ENCODE data around the gene ZAR1. TPM values are rescaled to one million over a fixed set of nuclear protein-coding genes. Genes with fewer than 3 reads are reported as not detected.

ZAR1 gene
- polyA plus RNA-seq, 2 of the 4 experiments (the other 2 are of a cell fraction) = 0.05 TPM; not detected in 1

GRCh38 chr4:48470137-48470536, 19.9 kb upstream of the ZAR1 start:
- DNase-seq (ENCODE audit: low read depth in 1 of 2, low spot score in 1 of 2) (no peak), FAIRE-seq (no peak), ATAC-seq (no peak)
- H3K4me3 ChIP-seq = no peak overlapping the region
- no peak for TF ChIP-seq TFCP2L1 (CRISPR knock-in tag; IDR thresholded peaks at IDR 0.05)
- TF ChIP-seq USF2 (IDR thresholded peaks at IDR 0.05) = no peak
- TF ChIP-seq NR3C1 (IDR thresholded peaks at IDR 0.05) = no peak
- TF ChIP-seq RAD21 (conservative IDR thresholded peaks at IDR 0.05 in 1 of 2, IDR thresholded peaks at IDR 0.05 in 1 of 2) = no peak
- no peak for TF ChIP-seq MYC (IDR thresholded peaks at IDR 0.05; ENCODE audit: borderline replicate concordance, low read length)
- TF ChIP-seq MAX (IDR thresholded peaks at IDR 0.05) = no peak
- no peak for TF ChIP-seq TP53 (CRISPR knock-in tag; IDR thresholded peaks at IDR 0.05)
- TF ChIP-seq KDM1A (IDR thresholded peaks at IDR 0.05; ENCODE audit: low read depth) = no peak
- no peak for TF ChIP-seq CHD2 (IDR thresholded peaks at IDR 0.05; ENCODE audit: low read length, partially characterized antibody)
- TF ChIP-seq POLR2AphosphoS2 (conservative IDR thresholded peaks at IDR 0.05; ENCODE audit: low read length) = no peak
- no peaks in the 10 kb centered on the region for H3K9me3 ChIP-seq
- POLR2A ChIA-PET = no interaction called here
- CTCF ChIA-PET = no interaction called here
- WGBS (ENCODE audit: missing lambda C conversion rate) = 89% methylated on average over 1 of the region's 1 CpG
- no peak overlapping the region for H3K27ac ChIP-seq
- no peak overlapping the region for H3K4me2 ChIP-seq
- no peaks in the 10 kb centered on the region for H3K4me1 ChIP-seq

GRCh38 chr4:48470570-48470969, 19.5 kb upstream of the ZAR1 start:
- CTCF ChIA-PET = no interaction called here
- no peak for ATAC-seq
- WGBS (ENCODE audit: missing lambda C conversion rate) = 0% methylated on average over 2 of the region's 2 CpGs

DNA sequence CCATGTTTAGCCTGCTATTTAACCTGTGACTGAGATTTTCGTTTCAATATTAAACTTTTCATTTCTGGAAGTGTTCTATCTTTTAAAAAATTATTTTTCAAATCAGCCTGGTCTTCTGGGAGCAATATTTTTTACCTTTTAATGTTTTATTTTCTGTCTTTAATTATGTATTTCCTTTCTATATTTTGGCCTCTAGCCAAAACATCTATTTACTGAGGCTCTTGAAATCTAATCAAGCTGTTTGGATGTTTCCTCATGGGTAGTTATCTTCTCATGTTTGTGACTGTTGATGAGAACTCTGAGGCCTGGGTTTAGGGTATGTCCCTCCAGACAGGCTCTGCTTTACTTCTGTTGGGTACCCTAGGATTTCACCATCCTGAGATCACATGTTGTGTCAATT, 17.3 kb upstream of the ZAR1 start:
- TF ChIP-seq KDM5A (IDR thresholded peaks at IDR 0.05) = no peak
- TF ChIP-seq KDM1A (IDR thresholded peaks at IDR 0.05; ENCODE audit: low read depth) = no peak
- no peak for TF ChIP-seq HOXB13 (CRISPR knock-in tag; IDR thresholded peaks at IDR 0.05; ENCODE audit: low read depth)
- no peak for TF ChIP-seq MAFK (IDR thresholded peaks at IDR 0.05; ENCODE audit: partially characterized antibody)
- TF ChIP-seq CHD4 (IDR thresholded peaks at IDR 0.05; ENCODE audit: borderline replicate concordance) = no peak
- no peak for TF ChIP-seq ZNF302 (CRISPR knock-in tag; IDR thresholded peaks at IDR 0.05)
- TF ChIP-seq PHF8 (IDR thresholded peaks at IDR 0.05; ENCODE audit: borderline replicate concordance, low read depth) = no peak
- no peak for TF ChIP-seq TFCP2L1 (CRISPR knock-in tag; IDR thresholded peaks at IDR 0.05)
- no peak for TF ChIP-seq MAZ (IDR thresholded peaks at IDR 0.05; ENCODE audit: borderline replicate concordance, low read depth, low read length)
- TF ChIP-seq USF2 (IDR thresholded peaks at IDR 0.05) = no peak
- no peak for TF ChIP-seq HOXB5 (CRISPR knock-in tag; IDR thresholded peaks at IDR 0.05)

More at GRCh38 chr4:48470570-48470969, 19.5 kb upstream of the ZAR1 start:
- Histone ChIP-seq H3K4me2 (no peak overlapping the region), H3K9me3 (no peaks in the 10 kb centered on the region), H3K27ac (no peak overlapping the region), H3K4me3 (no peak overlapping the region), H3K4me1 (no peaks in the 10 kb centered on the region)
- POLR2A ChIA-PET = no interaction called here
- DNase-seq (ENCODE audit: low read depth in 1 of 2, low spot score in 1 of 2) (no peak), FAIRE-seq (no peak)
- no peak for TF ChIP-seq CEBPB (IDR thresholded peaks at IDR 0.05)
- TF ChIP-seq MAX (IDR thresholded peaks at IDR 0.05) = no peak
- no peak for TF ChIP-seq ZFP36 (IDR thresholded peaks at IDR 0.05; ENCODE audit: borderline replicate concordance, partially characterized antibody)
- no peak for TF ChIP-seq CBX2 (IDR thresholded peaks at IDR 0.05; ENCODE audit: borderline replicate concordance, low read depth)
- no peak for TF ChIP-seq CBX8 (IDR thresholded peaks at IDR 0.05)
- no peak for TF ChIP-seq MAZ (IDR thresholded peaks at IDR 0.05; ENCODE audit: borderline replicate concordance, low read depth, low read length)
- TF ChIP-seq ZC3H11A (IDR thresholded peaks at IDR 0.05) = no peak
- TF ChIP-seq HDAC2 (IDR thresholded peaks at IDR 0.05) = no peak
- TF ChIP-seq FOSL2 (IDR thresholded peaks at IDR 0.05) = no peak
- no peak for TF ChIP-seq FOSL2 (CRISPR knock-in tag; IDR thresholded peaks at IDR 0.05)
- TF ChIP-seq POLR2AphosphoS2 (conservative IDR thresholded peaks at IDR 0.05; ENCODE audit: low read length) = no peak
- TF ChIP-seq SREBF2 (IDR thresholded peaks at IDR 0.05) = no peak
- no peak for TF ChIP-seq RCOR1 (IDR thresholded peaks at IDR 0.05; ENCODE audit: low read depth, low read length)
- TF ChIP-seq KDM1A (IDR thresholded peaks at IDR 0.05; ENCODE audit: low read depth) = no peak
- TF ChIP-seq NPAS2 (CRISPR knock-in tag; IDR thresholded peaks at IDR 0.05; ENCODE audit: borderline replicate concordance) = no peak
- TF ChIP-seq SMC3 (IDR thresholded peaks at IDR 0.05) = no peak
- no peak for TF ChIP-seq GATA3 (IDR thresholded peaks at IDR 0.05; ENCODE audit: borderline replicate concordance)
- TF ChIP-seq E2F6 (IDR thresholded peaks at IDR 0.05; ENCODE audit: borderline replicate concordance, low read depth) = no peak
- TF ChIP-seq POLR2A (IDR thresholded peaks at IDR 0.05; ENCODE audit: low read length) = no peak
- no peak for TF ChIP-seq KDM5A (IDR thresholded peaks at IDR 0.05)
- no peak for TF ChIP-seq TP53 (CRISPR knock-in tag; IDR thresholded peaks at IDR 0.05)

More for the DNA sequence above, 17.3 kb upstream of the ZAR1 start:
- 20% methylated on average over 1 of the region's 1 CpG for WGBS (ENCODE audit: missing lambda C conversion rate)
- H3K4me2 ChIP-seq = no peak overlapping the region
- ChIA-PET POLR2A (no interaction called here), CTCF (no interaction called here)
- H3K4me3 ChIP-seq = no peak overlapping the region
- DNase-seq (ENCODE audit: low read depth in 1 of 2, low spot score in 1 of 2) (no peak), FAIRE-seq (no peak), ATAC-seq (no peak)
- no peaks in the 10 kb centered on the region for H3K9me3 ChIP-seq
- no peaks in the 10 kb centered on the region for H3K4me1 ChIP-seq
- H3K27ac ChIP-seq = no peak overlapping the region
